GM12801 (cell line): ENCODE results near the gene ABCA1.

Source experiments
- CTCF ChIP-seq: IDR thresholded peaks from one replicate; pipeline ENCODE4 v1.5.1; 2011; ENCODE audit warnings: control low read depth; ENCODE audit not compliant: insufficient read length; ENCODE audit errors: extremely low read depth

The ABCA1 gene

GRCh38 chr9:104769655-104770054 is 158.3 kb downstream of the ABCA1 start:
- TF ChIP-seq CTCF = no peak

GRCh38 chr9:104767507-104767906 is 160.4 kb downstream of the ABCA1 start:
- TF ChIP-seq CTCF = no peak

GRCh38 chr9:104766025-104766424 is 161.9 kb downstream of the ABCA1 start:
- no peak for TF ChIP-seq CTCF

GRCh38 chr9:104765138-104765537 is 162.8 kb downstream of the ABCA1 start:
- TF ChIP-seq CTCF = no peak

GRCh38 chr9:104758974-104759373 is 169.0 kb downstream of the ABCA1 start:
- TF ChIP-seq CTCF = no peak

- TF ChIP-seq CTCF = no peak
Measured at GRCh38 chr9:104750185-104750767, 177.7 kb downstream of the ABCA1 start.

GRCh38 chr9:104748359-104749031 is 179.5 kb downstream of the ABCA1 start:
- no peak for TF ChIP-seq CTCF
